Muscle of arm (tissue), 14 donors: ENCODE results near the gene LDB3. TPM values are rescaled to one million over a fixed set of nuclear protein-coding genes. Genes with fewer than 3 reads are reported as not detected.
"Not testable (repeated sequence)": the region's sequence is repeated elsewhere in the genome, so short reads cannot be mapped to it uniquely, and the experiment has no call there.

Source experiments
- DNase-seq: peaks from one replicate; pipeline ENCODE4 v3.0.0-alpha.2; 2013
- long read RNA-seq, 11 donors: transcript quantifications; one replicate each; lab custom pipeline, GENCODE V29; 2026
- polyA plus RNA-seq, 12 donors: library from polyadenylated mRNA; unstranded; fragments of 120-200 nt; gene quantifications; one replicate each; pipeline ENCODE4 v1.2.1, GENCODE V29; 2013; ENCODE audit not compliant: insufficient read length in 12 of 12

The LDB3 gene
- polyA plus RNA-seq: 1,000 to 10,000 TPM in 1 of 12 donors, 100 to 1,000 TPM in 11; 367 to 6,548 (median 850) TPM
- long read RNA-seq, donor 1: 0 reads
- long read RNA-seq, donor 2, transcript LDB3-204 (8 exons, 1,598 nt): major isoform, 11 of 612 reads
- long read RNA-seq, donor 2, partial matches to known transcripts: 516 of 612 reads
- long read RNA-seq, donor 2, other reads (novel, unspliced or antisense): 84 of 612 reads
- long read RNA-seq, donor 3, partial matches to known transcripts: 195 of 209 reads
- long read RNA-seq, donor 3, other reads (novel, unspliced or antisense): 12 of 209 reads
- long read RNA-seq, donor 4, partial matches to known transcripts: 95 of 103 reads
- long read RNA-seq, donor 4, other reads (novel, unspliced or antisense): 7 of 103 reads
- long read RNA-seq, donor 5: 0 reads
- long read RNA-seq, donor 6, partial matches to known transcripts: 171 of 186 reads
- long read RNA-seq, donor 6, other reads (novel, unspliced or antisense): 13 of 186 reads
- long read RNA-seq, donor 7, partial matches to known transcripts: 185 of 199 reads
- long read RNA-seq, donor 7, other reads (novel, unspliced or antisense): 10 of 199 reads
- long read RNA-seq, donor 8, transcript LDB3-204 (8 exons, 1,598 nt): major isoform, 6 of 360 reads
- long read RNA-seq, donor 8, partial matches to known transcripts: 290 of 360 reads
- long read RNA-seq, donor 8, other reads (novel, unspliced or antisense): 61 of 360 reads
- long read RNA-seq, donor 9, partial matches to known transcripts: 78 of 115 reads
- long read RNA-seq, donor 9, other reads (novel, unspliced or antisense): 35 of 115 reads
- long read RNA-seq, donor 10, transcript LDB3-204 (8 exons, 1,598 nt): major isoform, 8 of 264 reads
- long read RNA-seq, donor 10, partial matches to known transcripts: 202 of 264 reads
- long read RNA-seq, donor 10, other reads (novel, unspliced or antisense): 54 of 264 reads
- long read RNA-seq, donor 11, transcript LDB3-204 (8 exons, 1,598 nt): major isoform, 5 of 188 reads
- long read RNA-seq, donor 11, partial matches to known transcripts: 130 of 188 reads
- long read RNA-seq, donor 11, other reads (novel, unspliced or antisense): 53 of 188 reads

- no peak for DNase-seq
These were observed at the start of gene LDB3 for GRCh38 chr10:86668297-86669165. Gene LDB3 (plus strand): TSS chr10:86668511. CDS start chr10:86668692, 181 bp downstream.

- no peak for DNase-seq
These were observed 40.0 kb upstream of the LDB3 start for GRCh38 chr10:86628311-86628710.

GRCh38 chr10:86630079-86630478, 38.2 kb upstream of the LDB3 start:
- no peak for DNase-seq

GRCh38 chr10:86632009-86632800, 36.1 kb upstream of the LDB3 start:
- no peak for DNase-seq

- DNase-seq: no peak
These were observed 35.4 kb upstream of the LDB3 start for GRCh38 chr10:86632951-86633350.

- DNase-seq: no peak
These were observed 32.9 kb upstream of the LDB3 start for GRCh38 chr10:86635402-86635801.

- no peak for DNase-seq
These were observed 32.0 kb upstream of the LDB3 start for GRCh38 chr10:86636311-86636710.

GRCh38 chr10:86642021-86642420, 26.3 kb upstream of the LDB3 start:
- no peak for DNase-seq

- no peak for DNase-seq
These were observed 25.8 kb upstream of the LDB3 start for GRCh38 chr10:86642499-86642898.

- no peak for DNase-seq
These were observed 24.0 kb upstream of the LDB3 start for GRCh38 chr10:86644152-86644793.

- DNase-seq: no peak
These were observed 23.4 kb upstream of the LDB3 start for GRCh38 chr10:86644794-86645445.

GRCh38 chr10:86645621-86646165, 22.6 kb upstream of the LDB3 start:
- DNase-seq: not testable (repeated sequence)

GRCh38 chr10:86646532-86646931, 21.8 kb upstream of the LDB3 start:
- DNase-seq: no peak

GRCh38 chr10:86646933-86647332, 21.4 kb upstream of the LDB3 start:
- no peak for DNase-seq

GRCh38 chr10:86647773-86648703, 20.3 kb upstream of the LDB3 start:
- DNase-seq: no peak

- DNase-seq: peak; percentile 65
These were observed 19.4 kb upstream of the LDB3 start for GRCh38 chr10:86648704-86649427.
